Sigmoid colon (tissue), 7 donors: ENCODE measurements around the gene TRAM2. TPM values are rescaled to one million over a fixed set of nuclear protein-coding genes. Genes with fewer than 3 reads are reported as not detected.

Experiments
- DNase-seq: peaks from one replicate; pipeline ENCODE4 v3.0.0-alpha.2; 2019
- H3K27ac ChIP-seq, 4 donors: fragments of 200-600 bp; sonication (generic); one replicate each; pipeline ENCODE4 v1.5.1; 2016 to 2019; ENCODE audit warnings: mild to moderate bottlenecking in 1 of 4
- H3K27me3 ChIP-seq, 3 donors: fragments of 200-600 bp; sonication (generic); one replicate each; pipeline ENCODE4 v1.5.1; 2019; ENCODE audit warnings: mild to moderate bottlenecking in 1 of 3
- H3K36me3 ChIP-seq, 4 donors: fragments of 200-600 bp; sonication (generic); one replicate each; pipeline ENCODE4 v1.5.1; 2016 to 2019
- H3K4me1 ChIP-seq, 4 donors: fragments of 200-600 bp; sonication (generic); one replicate each; pipeline ENCODE4 v1.5.1; 2017 to 2019
- H3K4me3 ChIP-seq, 4 donors: fragments of 200-600 bp; sonication (generic); one replicate each; pipeline ENCODE4 v1.5.1; 2017 to 2019; ENCODE audit warnings: mild to moderate bottlenecking in 2 of 4, moderate library complexity in 1 of 4
- H3K9me3 ChIP-seq, 4 donors: fragments of 200-600 bp in 3 of 4; sonication (generic) in 3 of 4; one replicate each; pipeline versions ENCODE4 v1.5.1 to v1.6.1; 2013 to 2019
- CTCF ChIP-seq, 4 experiments: fragments of 450-650 bp in 3 of 4; fragments of 200-600 bp in 1 of 4; IDR thresholded peaks; one replicate each; pipeline ENCODE4 v1.5.1; 2016 to 2019; ENCODE audit warnings: antibody characterized with exemption in 4 of 4, mild to moderate bottlenecking in 3 of 4, moderate library complexity in 2 of 4
- EP300 ChIP-seq, 4 donors: sonication (generic); formaldehyde crosslinking; IDR thresholded peaks; one replicate each; pipeline ENCODE4 v1.6.1; 2017; ENCODE audit warnings: antibody characterized with exemption in 4 of 4
- POLR2A ChIP-seq, 2 donors: fragments of 450-650 bp; IDR thresholded peaks; one replicate each; pipeline ENCODE4 v1.6.1; 2016; ENCODE audit warnings: antibody characterized with exemption in 2 of 2, mild to moderate bottlenecking in 2 of 2, moderate library complexity in 2 of 2
- POLR2AphosphoS5 ChIP-seq, 4 donors: sonication (generic); formaldehyde crosslinking; IDR thresholded peaks; one replicate each; pipeline ENCODE4 v1.6.1; 2017; ENCODE audit warnings: antibody characterized with exemption in 4 of 4
- WGBS, 2 donors: extraction: QIAGEN DNeasy Blood & Tissue Kit; methylation state at CpG; one replicate each; pipeline ENCODE4 v1.1.7; 2013; 5-methylcytosine and 5-hydroxymethylcytosine counted together
- intact Hi-C: fragments of 100-400 bp; cut with DNase I; formaldehyde crosslinking; loops from one replicate; pipeline ENCODE4 v1.15.1; 2023
- polyA plus RNA-seq, 3 donors: library from polyadenylated mRNA; stranded (reverse); fragments of 200-250 nt; gene quantifications; one replicate each; pipeline ENCODE4 v1.2.3, GENCODE V29; 2013
- total RNA-seq, 4 donors: library from RNA; depleted of rRNA; stranded (reverse); fragments of >200 nt; gene quantifications; one replicate each; pipeline ENCODE4 v1.1.0, GENCODE V29; 2016
- donor health status: healthy with polysubstance abuse.
- donor health status: Bipolar disorder and iron deficiency.
- donor health status: healthy.

Gene TRAM2
- total and polyA plus RNA-seq, 7 donors: 1.8 to 15.0 (median 10.7) TPM

GRCh38 chr6:52620055-52620905 lies 43.4 kb upstream of the TRAM2 start:
- Histone ChIP-seq H3K27me3 (no peaks in the 10 kb centered on the region), H3K27ac (no peak overlapping the region), H3K36me3 (no peaks in the 10 kb centered on the region), H3K4me3 (no peak overlapping the region), H3K4me1 (no peaks in the 10 kb centered on the region), H3K9me3 (no peaks in the 10 kb centered on the region)
- WGBS, 2 donors: 89 to 90% methylated on average over 2 of the region's 2 CpGs
- TF ChIP-seq POLR2AphosphoS5 (IDR thresholded peaks at IDR 0.05) (no peak), EP300 (IDR thresholded peaks at IDR 0.05) (no peak), CTCF (IDR thresholded peaks at IDR 0.05) (no peak), POLR2A (IDR thresholded peaks at IDR 0.05) (no peak)
- no peak for DNase-seq
- intact Hi-C loops: no loop called here

- no peak for DNase-seq
- no peak overlapping the region for H3K4me3 ChIP-seq
- H3K27me3 ChIP-seq: no peaks in the 10 kb centered on the region
- H3K9me3 ChIP-seq: no peaks in the 10 kb centered on the region
- no peaks in the 10 kb centered on the region for H3K36me3 ChIP-seq
- TF ChIP-seq CTCF (IDR thresholded peaks at IDR 0.05) (no peak), POLR2A (IDR thresholded peaks at IDR 0.05) (no peak), POLR2AphosphoS5 (IDR thresholded peaks at IDR 0.05) (no peak), EP300 (IDR thresholded peaks at IDR 0.05) (no peak)
- WGBS, 2 donors: 19 to 50% methylated on average over 4 of the region's 4 CpGs
- H3K27ac ChIP-seq: no peak overlapping the region
- intact Hi-C loops: no loop called here
- no peaks in the 10 kb centered on the region for H3K4me1 ChIP-seq
These were observed 40.2 kb upstream of the TRAM2 start for GRCh38 chr6:52617087-52617486.

GRCh38 chr6:52616059-52616690 lies 39.3 kb upstream of the TRAM2 start:
- no peak for DNase-seq
- H3K27ac ChIP-seq: no peak overlapping the region
- H3K9me3 ChIP-seq: no peaks in the 10 kb centered on the region
- H3K27me3 ChIP-seq: no peaks in the 10 kb centered on the region
- TF ChIP-seq EP300 (IDR thresholded peaks at IDR 0.05): no peak
- H3K4me1 ChIP-seq: no peaks in the 10 kb centered on the region
- intact Hi-C loops: no loop called here
- no peaks in the 10 kb centered on the region for H3K36me3 ChIP-seq
- 83 to 88% methylated on average over 2 of the region's 2 CpGs for WGBS, 2 donors
- no peak overlapping the region for H3K4me3 ChIP-seq

- no peaks in the 10 kb centered on the region for H3K36me3 ChIP-seq
- H3K4me3 ChIP-seq: no peak overlapping the region
- intact Hi-C loops: no loop called here
- no peak for DNase-seq
- no peaks in the 10 kb centered on the region for H3K9me3 ChIP-seq
- no peak for TF ChIP-seq POLR2AphosphoS5 (IDR thresholded peaks at IDR 0.05)
- TF ChIP-seq POLR2A (IDR thresholded peaks at IDR 0.05): no peak
- no peak for TF ChIP-seq EP300 (IDR thresholded peaks at IDR 0.05)
- no peak for TF ChIP-seq CTCF (IDR thresholded peaks at IDR 0.05)
- WGBS, 2 donors: 50 to 68% methylated on average over 6 of the region's 6 CpGs
- H3K4me1 ChIP-seq: no peaks in the 10 kb centered on the region
- H3K27me3 ChIP-seq: no peaks in the 10 kb centered on the region
- no peak overlapping the region for H3K27ac ChIP-seq
These were observed 35.6 kb upstream of the TRAM2 start for GRCh38 chr6:52612336-52613054.

GRCh38 chr6:52611833-52612232 lies 35.0 kb upstream of the TRAM2 start:
- no peak for TF ChIP-seq EP300 (IDR thresholded peaks at IDR 0.05)
- no peak for TF ChIP-seq CTCF (IDR thresholded peaks at IDR 0.05)
- no peak for TF ChIP-seq POLR2AphosphoS5 (IDR thresholded peaks at IDR 0.05)
- TF ChIP-seq POLR2A (IDR thresholded peaks at IDR 0.05): no peak
- intact Hi-C loops: no loop called here

More at GRCh38 chr6:52611833-52612232, 35.0 kb upstream of the TRAM2 start:
- Histone ChIP-seq H3K27ac (no peak overlapping the region), H3K4me3 (no peak overlapping the region), H3K27me3 (no peaks in the 10 kb centered on the region), H3K4me1 (no peaks in the 10 kb centered on the region), H3K9me3 (no peaks in the 10 kb centered on the region), H3K36me3 (no peaks in the 10 kb centered on the region)
- 12 to 59% methylated on average over 1 of the region's 1 CpG for WGBS, 2 donors
- no peak for DNase-seq
